Endothelial cell of umbilical vein (primary cell): ENCODE results near the gene SLC38A8. TPM values are rescaled to one million over a fixed set of nuclear protein-coding genes. Genes with fewer than 3 reads are reported as not detected.

Experiments
- BruUV-seq: library from RNA; stranded (reverse); fragments of 400-500 nt; replicated peaks from 2 replicates; lab custom pipeline; 2021; lab: Mats Ljungman, UMichigan
- CTCF ChIA-PET: fragments of 300-600, 350-600 bp; sonication (Branson Sonifier 250); formaldehyde crosslinking; loops from one replicate; lab custom pipeline; 2021; ENCODE audit warnings: antibody characterized with exemption, inconsistent platforms; lab: Charles Lee
- POLR2A ChIA-PET: fragments of 300-600, 350-600 bp; sonication (Branson Sonifier 250); formaldehyde crosslinking; loops from one replicate; lab custom pipeline; 2021; ENCODE audit warnings: antibody characterized with exemption, inconsistent platforms; lab: Charles Lee
- DNase-seq: peaks from one replicate; pipeline ENCODE4 v3.0.0-alpha.2; 2011; ENCODE audit warnings: low read depth, low spot score
- FAIRE-seq: peaks from 2 replicates; lab custom pipeline; 2011; peaks lifted over from hg19 to GRCh38; lab: Jason Lieb, UNC
- H2AFZ ChIP-seq: 2 replicates; pipeline ENCODE4 v1.6.0; 2012; ENCODE audit warnings: low read depth, low read length, control low read depth, inconsistent platforms
- H3K27ac ChIP-seq: 2 replicates; pipeline ENCODE4 v1.5.1; 2011; ENCODE audit warnings: low read depth, mild to moderate bottlenecking, control low read depth, low read length, moderate library complexity; ENCODE audit not compliant: insufficient read depth
- H3K27me3 ChIP-seq, 2 experiments: 2 replicates each; pipeline versions ENCODE4 v1.6.0 to v1.6.1; 2011; ENCODE audit warnings: low read length in 2 of 2, mixed read lengths in 1 of 2; ENCODE audit not compliant: control insufficient read depth in 2 of 2, insufficient read depth in 2 of 2
- H3K36me3 ChIP-seq, 2 experiments: 2 replicates in 1 of 2; 3 replicates in 1 of 2; pipeline ENCODE4 v1.5.1; 2011; ENCODE audit warnings: low read length in 2 of 2, mild to moderate bottlenecking in 1 of 2, moderate library complexity in 1 of 2; ENCODE audit not compliant: control insufficient read depth in 2 of 2, insufficient read depth in 2 of 2; ENCODE audit errors: extremely low read depth in 1 of 2
- H3K4me1 ChIP-seq: 3 replicates; pipeline ENCODE4 v1.5.1; 2011; ENCODE audit warnings: mild to moderate bottlenecking, low read length; ENCODE audit not compliant: control insufficient read depth, insufficient read depth; ENCODE audit errors: extremely low read depth
- H3K4me2 ChIP-seq: 2 replicates; pipeline ENCODE4 v1.6.1; 2011; ENCODE audit warnings: low read length, control low read depth, mixed read lengths; ENCODE audit not compliant: insufficient read depth
- H3K4me3 ChIP-seq, 3 experiments: fragments of 200-600 bp in 1 of 3; sonication (generic), shearing (Covaris generic) in 1 of 3; replicated peaks in 1 of 3; 2 replicates each; pipeline ENCODE4 v1.5.1; 2011 to 2016; ENCODE audit warnings: control low read depth in 3 of 3, low read length in 3 of 3, mild to moderate bottlenecking in 2 of 3, inconsistent platforms in 1 of 3, low read depth in 1 of 3, moderate library complexity in 1 of 3; ENCODE audit not compliant: insufficient read depth in 1 of 3
- H3K79me2 ChIP-seq: 2 replicates; pipeline ENCODE4 v1.6.0; 2012; ENCODE audit warnings: low read length, inconsistent platforms; ENCODE audit not compliant: control insufficient read depth, insufficient read depth
- H3K9ac ChIP-seq: replicated peaks from 2 replicates; pipeline ENCODE3; 2011; ENCODE audit warnings: low read length, control low read depth; ENCODE audit not compliant: insufficient read depth; ENCODE audit errors: extremely low read depth
- H3K9me1 ChIP-seq: replicated peaks from 3 replicates; pipeline ENCODE4 v1.6.0; 2011; ENCODE audit warnings: mild to moderate bottlenecking, low read length; ENCODE audit not compliant: control insufficient read depth, insufficient read depth; ENCODE audit errors: extremely low read depth
- H3K9me3 ChIP-seq: replicated peaks from 2 replicates; pipeline ENCODE4 v1.5.1; 2012; ENCODE audit warnings: low read length, inconsistent platforms; ENCODE audit not compliant: control insufficient read depth, insufficient read depth
- H4K20me1 ChIP-seq: replicated peaks from 2 replicates; pipeline ENCODE3; 2011; ENCODE audit warnings: mild to moderate bottlenecking, low read length; ENCODE audit not compliant: control insufficient read depth, insufficient read depth; ENCODE audit errors: extremely low read depth
- CTCF ChIP-seq, 2 donors: IDR thresholded peaks; 1 replicate in 1 of 2; 2 replicates in 1 of 2; pipeline ENCODE4 v1.5.1; 2011; ENCODE audit warnings: low read length in 2 of 2, mild to moderate bottlenecking in 2 of 2, moderate library complexity in 2 of 2, control low read depth in 1 of 2, inconsistent platforms in 1 of 2, low read depth in 1 of 2; ENCODE audit not compliant: insufficient read depth in 1 of 2; ENCODE audit errors: extremely low read depth in 1 of 2
- EZH2 ChIP-seq: IDR thresholded peaks from 2 replicates; pipeline ENCODE4 v1.6.1; 2012; ENCODE audit warnings: borderline replicate concordance, low read depth, mild to moderate bottlenecking, moderate library complexity, low read length, inconsistent platforms; ENCODE audit not compliant: severe bottlenecking
- FOS ChIP-seq: IDR thresholded peaks from 2 replicates; pipeline ENCODE4 v1.6.1; 2011; ENCODE audit warnings: mild to moderate bottlenecking, low read length, moderate library complexity, borderline replicate concordance; ENCODE audit not compliant: insufficient read depth
- GATA2 ChIP-seq: IDR thresholded peaks from 2 replicates; pipeline ENCODE4 v1.7.0; 2011; ENCODE audit warnings: low read depth, mild to moderate bottlenecking, moderate library complexity, mixed read lengths, low read length; ENCODE audit not compliant: insufficient read length, insufficient read depth
- JUN ChIP-seq: IDR thresholded peaks from 2 replicates; pipeline ENCODE4 v1.6.1; 2011; ENCODE audit warnings: borderline replicate concordance, low read depth; ENCODE audit not compliant: insufficient read length, insufficient read depth
- MAX ChIP-seq: IDR thresholded peaks from 2 replicates; pipeline ENCODE4 v1.6.1; 2011; ENCODE audit not compliant: insufficient read depth, insufficient read length
- MYC ChIP-seq: IDR thresholded peaks from one replicate; pipeline ENCODE4 v1.6.1; 2011; ENCODE audit warnings: mild to moderate bottlenecking, low read depth, low read length
- POLR2A ChIP-seq: IDR thresholded peaks from 2 replicates; pipeline ENCODE4 v1.6.1; 2012; ENCODE audit warnings: low read depth, mild to moderate bottlenecking, control low read depth, low read length
- POLR2AphosphoS5 ChIP-seq: IDR thresholded peaks from 2 replicates; pipeline ENCODE4 v1.6.1; 2012; ENCODE audit warnings: low read depth, mild to moderate bottlenecking, control low read depth, low read length, moderate library complexity; ENCODE audit not compliant: insufficient read depth
- dilution Hi-C: fragments of 300-500 bp; cut with MboI; formaldehyde crosslinking; loops from one replicate; pipeline ENCODE4 v1.15.0; 2019; ENCODE audit warnings: low sequenced_read_pairs; ENCODE audit not compliant: extremely low pct_ligation_motif_present
- intact Hi-C: fragments of 100-400 bp; cut with micrococcal nuclease; formaldehyde crosslinking; loops from one replicate; pipeline ENCODE4 v1.10.0; 2022
- polyA plus RNA-seq, 4 experiments: library from polyadenylated mRNA; depleted of rRNA in 3 of 4; stranded (reverse) in 3 of 4; unstranded in 1 of 4; fragments of >200 nt; gene quantifications; 2 replicates each; pipeline versions ENCODE4 v1.2.1 to v1.2.3, GENCODE V29; 2011 to 2012; ENCODE audit warnings: missing spikeins in 1 of 4
- total RNA-seq: library from RNA; stranded (reverse); gene quantifications from 2 replicates; pipeline ENCODE4 v1.2.3, GENCODE V29; 2021

Gene SLC38A8
- total and polyA plus RNA-seq, 2 donors (not counting 3 experiments of a cell fraction or from before 2014, with no cell fraction given): not detected

GRCh38 chr16:83968306-83968851, 74.2 kb downstream of the SLC38A8 start:
- Histone ChIP-seq H4K20me1 (no peaks in the 10 kb centered on the region), H3K9me3 (no peaks in the 10 kb centered on the region), H3K36me3 (no peaks in the 10 kb centered on the region), H3K9me1 (no peaks in the 10 kb centered on the region), H3K4me2 (no peak overlapping the region), H2AFZ (no peak overlapping the region), H3K4me3 (peak overlapping the region in 1 of 3 experiments; percentile 23), H3K27ac (no peak overlapping the region), H3K79me2 (no peaks in the 10 kb centered on the region), H3K27me3 (peaks cover 5 to 8% of the 10 kb centered on the region in 2 experiments), H3K9ac (no peak overlapping the region), H3K4me1 (no peaks in the 10 kb centered on the region)
- no peak for FAIRE-seq
- ChIA-PET POLR2A (no interaction called here), CTCF (interaction anchor here (1.4 to 2.3 kb wide), 2 partner anchors 96 to 98 kb away, joined by 4 to 7 read pairs; no protein-coding TSS in a partner anchor)
- no TSS peak for BruUV-seq
- intact Hi-C loops (loop anchor here (1.0 to 5.0 kb wide), 2 partner anchors 97 to 209 kb away; no protein-coding TSS in a partner anchor), dilution Hi-C loops (no loop called here)
- no peak for TF ChIP-seq MYC
- TF ChIP-seq POLR2AphosphoS5: no peak
- TF ChIP-seq FOS: no peak
- TF ChIP-seq POLR2A: no peak
- TF ChIP-seq GATA2: no peak
- TF ChIP-seq MAX: no peak
- TF ChIP-seq EZH2: no peak
- DNase-seq: no peak

GRCh38 chr16:83967838-83968305, 74.7 kb downstream of the SLC38A8 start, which contains the start of gene NECAB2:
NECAB2 (plus strand) TSS chr16:83968244; CDS start chr16:83968649, 405 bp downstream.
- Histone ChIP-seq H3K9ac (no peak within 1 kb of the TSS), H3K9me1 (no peaks in the 10 kb centered on the region), H4K20me1 (no peaks in the 10 kb centered on the region), H3K4me1 (no peaks in the 10 kb centered on the region), H3K27ac (no peak within 1 kb of the TSS), H3K9me3 (no peaks in the 10 kb centered on the region), H3K4me2 (no peak within 1 kb of the TSS), H3K4me3 (peak within 1 kb of the TSS in 1 of 3 experiments; percentile 23), H2AFZ (no peak within 1 kb of the TSS), H3K36me3 (no peaks in the 10 kb centered on the region), H3K79me2 (no peaks in the 10 kb centered on the region), H3K27me3 (peaks cover 5 to 8% of the 10 kb centered on the region in 2 experiments)
- no peak for FAIRE-seq
- ChIA-PET CTCF (no interaction called here), POLR2A (no interaction called here)
- intact Hi-C loops: loop anchor here (1.0 to 5.0 kb wide), 3 partner anchors 94 to 209 kb away; no protein-coding TSS in a partner anchor
- dilution Hi-C loops: no loop called here
- DNase-seq: peak; percentile 14
- TF ChIP-seq CTCF (IDR thresholded peaks at IDR 0.05; ENCODE audit: extremely low read depth in 1 of 2, insufficient read depth in 1 of 2, low read depth in 1 of 2, low read length in 2 of 2) (peak; percentile 48 to 64), JUN (no peak), POLR2A (no peak), EZH2 (no peak)
- no TSS peak for BruUV-seq
